Mesendoderm (in vitro differentiated cells): ENCODE measurements around the gene NHERF1.

Experiments
- DNase-seq: peaks from one replicate; pipeline ENCODE4 v3.0.0; 2013
- H2AK5ac ChIP-seq: 2 replicates; pipeline ENCODE4 v1.6.1; 2013; ENCODE audit warnings: low read length, inconsistent platforms
- H2BK120ac ChIP-seq: 2 replicates; pipeline ENCODE4 v1.6.1; 2013; ENCODE audit warnings: low read depth, mild to moderate bottlenecking, low read length, moderate library complexity, mixed read lengths
- H2BK15ac ChIP-seq: replicated peaks from 2 replicates; pipeline ENCODE4 v1.6.1; 2013; ENCODE audit warnings: low read depth, mild to moderate bottlenecking, moderate library complexity
- H2BK5ac ChIP-seq: 2 replicates; pipeline ENCODE4 v1.6.1; 2013; ENCODE audit warnings: low read length, inconsistent platforms
- H3K18ac ChIP-seq: 2 replicates; pipeline ENCODE4 v1.6.1; 2013; ENCODE audit warnings: mild to moderate bottlenecking, low read length, mixed read lengths
- H3K23ac ChIP-seq: one replicate; pipeline ENCODE4 v1.6.1; 2013; ENCODE audit warnings: low read length
- H3K27ac ChIP-seq: 2 replicates; pipeline ENCODE4 v1.5.1; 2013; ENCODE audit warnings: low read depth, mild to moderate bottlenecking, inconsistent platforms, low read length, moderate library complexity
- H3K27me3 ChIP-seq: 2 replicates; pipeline ENCODE4 v1.6.1; 2013; ENCODE audit warnings: low read length, control low read depth, mild to moderate bottlenecking, inconsistent platforms; ENCODE audit not compliant: insufficient read depth, poor library complexity
- H3K36me3 ChIP-seq: 2 replicates; pipeline ENCODE4 v1.6.1; 2013; ENCODE audit warnings: low read length, inconsistent platforms; ENCODE audit not compliant: control insufficient read depth, insufficient read depth
- H3K4ac ChIP-seq: one replicate; pipeline ENCODE4 v1.6.1; 2013; ENCODE audit warnings: low read depth, mild to moderate bottlenecking, low read length, moderate library complexity
- H3K4me1 ChIP-seq: 2 replicates; pipeline ENCODE4 v1.6.1; 2013; ENCODE audit warnings: low read depth, low read length, inconsistent platforms; ENCODE audit not compliant: control insufficient read depth
- H3K4me2 ChIP-seq: 2 replicates; pipeline ENCODE4 v1.6.1; 2013; ENCODE audit warnings: low read length
- H3K4me3 ChIP-seq: 2 replicates; pipeline ENCODE4 v1.5.1; 2013; ENCODE audit warnings: mild to moderate bottlenecking, low read length
- H3K56ac ChIP-seq: one replicate; pipeline ENCODE4 v1.6.1; 2013; ENCODE audit warnings: low read length
- H3K79me1 ChIP-seq: 2 replicates; pipeline ENCODE4 v1.6.1; 2013; ENCODE audit warnings: low read length, inconsistent platforms
- H3K79me2 ChIP-seq: 2 replicates; pipeline ENCODE4 v1.6.1; 2013; ENCODE audit warnings: mild to moderate bottlenecking, low read length; ENCODE audit not compliant: control insufficient read depth, insufficient read depth
- H3K9ac ChIP-seq: 2 replicates; pipeline ENCODE4 v1.6.1; 2013; ENCODE audit warnings: low read length, inconsistent platforms
- H4K5ac ChIP-seq: one replicate; pipeline ENCODE4 v1.6.1; 2013; ENCODE audit warnings: low read length
- H4K8ac ChIP-seq: one replicate; pipeline ENCODE4 v1.6.1; 2013; ENCODE audit warnings: low read depth, mild to moderate bottlenecking, control low read depth, low read length, moderate library complexity
- WGBS: extraction: QIAGEN DNeasy Blood & Tissue Kit; methylation state at CpG from one replicate; pipeline ENCODE4 v1.1.7; 2013; ENCODE audit warnings: low lambda C conversion rate, missing lambda C conversion rate; ENCODE audit not compliant: insufficient coverage; ENCODE audit errors: extremely low coverage; 5-methylcytosine and 5-hydroxymethylcytosine counted together

Gene NHERF1

GRCh38 chr17:74743755-74744154 lies 4.7 kb upstream of the NHERF1 start:
- no peak overlapping the region for H3K9ac ChIP-seq
- no peaks in the 10 kb centered on the region for H3K36me3 ChIP-seq
- peaks cover 2% of the 10 kb centered on the region for H3K79me1 ChIP-seq
- H3K23ac ChIP-seq, result no peak overlapping the region
- no CpG with 5 or more reads among the region's 2 CpGs for WGBS
- H3K4ac ChIP-seq, result no peak overlapping the region
- peaks cover 2% of the 10 kb centered on the region for H3K79me2 ChIP-seq
- H2BK120ac ChIP-seq, result no peak overlapping the region
- H3K4me2 ChIP-seq, result no peak overlapping the region
- DNase-seq, result no peak
- H3K27ac ChIP-seq, result no peak overlapping the region
- no peak overlapping the region for H4K8ac ChIP-seq
- no peak overlapping the region for H2BK15ac ChIP-seq
- H3K56ac ChIP-seq, result no peak overlapping the region
- no peak overlapping the region for H2BK5ac ChIP-seq
- H3K4me1 ChIP-seq, result peaks cover 23% of the 10 kb centered on the region
- no peak overlapping the region for H3K18ac ChIP-seq
- no peak overlapping the region for H2AK5ac ChIP-seq
- H3K4me3 ChIP-seq, result no peak overlapping the region
- H4K5ac ChIP-seq, result no peak overlapping the region
- no peaks in the 10 kb centered on the region for H3K27me3 ChIP-seq

GRCh38 chr17:74744349-74744713 lies 4.1 kb upstream of the NHERF1 start:
- no peak overlapping the region for H3K18ac ChIP-seq
- H3K9ac ChIP-seq, result no peak overlapping the region
- no peak overlapping the region for H4K5ac ChIP-seq
- no peak overlapping the region for H3K4ac ChIP-seq
- H2BK120ac ChIP-seq, result no peak overlapping the region
- WGBS, result no CpG with 5 or more reads among the region's 2 CpGs
- H2AK5ac ChIP-seq, result no peak overlapping the region
- no peak overlapping the region for H3K4me3 ChIP-seq
- H3K27me3 ChIP-seq, result no peaks in the 10 kb centered on the region
- no peak overlapping the region for H3K27ac ChIP-seq
- no peak overlapping the region for H3K56ac ChIP-seq
- H3K23ac ChIP-seq, result no peak overlapping the region
- DNase-seq, result no peak
- H3K36me3 ChIP-seq, result no peaks in the 10 kb centered on the region
- H3K4me2 ChIP-seq, result no peak overlapping the region
- no peak overlapping the region for H2BK5ac ChIP-seq
- H3K4me1 ChIP-seq, result peaks cover 23% of the 10 kb centered on the region
- H2BK15ac ChIP-seq, result no peak overlapping the region
- H4K8ac ChIP-seq, result no peak overlapping the region
- H3K79me1 ChIP-seq, result peaks cover 3% of the 10 kb centered on the region
- H3K79me2 ChIP-seq, result peaks cover 8% of the 10 kb centered on the region

- H3K4me3 ChIP-seq, result no peak overlapping the region
- peaks cover 4% of the 10 kb centered on the region for H3K79me1 ChIP-seq
- no peak overlapping the region for H3K4ac ChIP-seq
- H3K18ac ChIP-seq, result peak overlapping the region; percentile 28
- no peak overlapping the region for H2BK15ac ChIP-seq
- no peak overlapping the region for H3K23ac ChIP-seq
- peak; percentile 93 for DNase-seq
- H3K36me3 ChIP-seq, result no peaks in the 10 kb centered on the region
- H3K27me3 ChIP-seq, result no peaks in the 10 kb centered on the region
- H2AK5ac ChIP-seq, result no peak overlapping the region
- no peak overlapping the region for H3K27ac ChIP-seq
- H4K5ac ChIP-seq, result no peak overlapping the region
- peak overlapping the region; percentile 34 for H3K9ac ChIP-seq
- peaks cover 23% of the 10 kb centered on the region for H3K4me1 ChIP-seq
- WGBS, result no CpG with 5 or more reads among the region's 24 CpGs
- H2BK120ac ChIP-seq, result no peak overlapping the region
- H3K79me2 ChIP-seq, result peaks cover 14% of the 10 kb centered on the region
- peak overlapping the region; percentile 71 for H3K56ac ChIP-seq
- peak overlapping the region; percentile 19 for H3K4me2 ChIP-seq
- no peak overlapping the region for H4K8ac ChIP-seq
- H2BK5ac ChIP-seq, result no peak overlapping the region
Measured at GRCh38 chr17:74744714-74745547, 3.5 kb upstream of the NHERF1 start.

- H3K9ac ChIP-seq, result peak overlapping the region; percentile 55
- H3K27ac ChIP-seq, result peak overlapping the region; percentile 59
- H3K56ac ChIP-seq, result peak overlapping the region; percentile 62
- peak overlapping the region; percentile 65 for H2BK5ac ChIP-seq
- peak overlapping the region; percentile 5 for H3K4me2 ChIP-seq
- H3K23ac ChIP-seq, result no peak overlapping the region
- H3K27me3 ChIP-seq, result no peaks in the 10 kb centered on the region
- no peak overlapping the region for H4K8ac ChIP-seq
- no peak overlapping the region for H4K5ac ChIP-seq
- peak overlapping the region; percentile 0 for H2BK120ac ChIP-seq
- DNase-seq, result peak; percentile 70
- H3K4me3 ChIP-seq, result no peak overlapping the region
- H2AK5ac ChIP-seq, result no peak overlapping the region
- no peaks in the 10 kb centered on the region for H3K36me3 ChIP-seq
- H2BK15ac ChIP-seq, result no peak overlapping the region
- H3K4ac ChIP-seq, result peak overlapping the region; percentile 38
- no CpG with 5 or more reads among the region's 8 CpGs for WGBS
- peaks cover 29% of the 10 kb centered on the region for H3K4me1 ChIP-seq
- H3K79me2 ChIP-seq, result peaks cover 21% of the 10 kb centered on the region
- peak overlapping the region; percentile 28 for H3K18ac ChIP-seq
- peaks cover 10% of the 10 kb centered on the region for H3K79me1 ChIP-seq
Measured at GRCh38 chr17:74745548-74746177, 2.8 kb upstream of the NHERF1 start.

GRCh38 chr17:74746376-74746775 lies 2.1 kb upstream of the NHERF1 start:
- no CpG with 5 or more reads among the region's 5 CpGs for WGBS
- peak overlapping the region; percentile 55 for H3K9ac ChIP-seq
- peak overlapping the region; percentile 62 for H3K56ac ChIP-seq
- H2BK15ac ChIP-seq, result no peak overlapping the region
- peak overlapping the region; percentile 21 for H2BK120ac ChIP-seq
- peak overlapping the region; percentile 90 for H2BK5ac ChIP-seq
- peak overlapping the region; percentile 72 for H3K18ac ChIP-seq
- H3K36me3 ChIP-seq, result no peaks in the 10 kb centered on the region
- H2AK5ac ChIP-seq, result no peak overlapping the region
- peak; percentile 96 for DNase-seq
- no peak overlapping the region for H3K4ac ChIP-seq
- H3K23ac ChIP-seq, result no peak overlapping the region
- peak overlapping the region; percentile 59 for H3K27ac ChIP-seq
- H3K79me2 ChIP-seq, result peaks cover 28% of the 10 kb centered on the region
- H4K8ac ChIP-seq, result no peak overlapping the region
- no peak overlapping the region for H3K4me3 ChIP-seq
- no peaks in the 10 kb centered on the region for H3K27me3 ChIP-seq
- peaks cover 13% of the 10 kb centered on the region for H3K79me1 ChIP-seq
- no peak overlapping the region for H3K4me2 ChIP-seq
- H4K5ac ChIP-seq, result no peak overlapping the region
- H3K4me1 ChIP-seq, result peaks cover 35% of the 10 kb centered on the region
